ENCODE measurements around the gene CDKAL1.

Gene CDKAL1

DNA sequence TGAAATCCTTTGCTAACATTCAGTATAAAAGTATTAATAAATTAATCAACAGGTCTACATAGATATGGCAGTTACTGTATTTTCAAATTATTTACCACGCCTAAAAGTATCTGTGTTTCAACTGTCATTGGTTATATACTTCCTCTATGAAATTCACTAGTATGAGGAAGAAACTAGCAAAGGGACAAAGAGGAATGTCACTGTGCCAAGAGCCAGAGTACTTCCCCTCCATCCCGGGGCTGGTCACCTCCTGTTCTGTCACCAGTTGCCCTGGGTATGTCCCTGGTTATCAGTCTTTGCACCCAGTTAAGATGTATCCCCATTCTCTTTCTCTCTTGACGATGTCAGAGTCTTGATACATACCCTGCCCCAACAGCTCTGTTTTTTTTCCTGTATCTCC, 582.5 kb downstream of the CDKAL1 start:
- no peak for DNase-seq
- no CpG with 5 or more reads among the region's 3 CpGs for WGBS (ENCODE audit: extremely low coverage, insufficient coverage, low lambda C conversion rate)
- no peak overlapping the region for H3K56ac ChIP-seq (ENCODE audit: low read length)

DNA sequence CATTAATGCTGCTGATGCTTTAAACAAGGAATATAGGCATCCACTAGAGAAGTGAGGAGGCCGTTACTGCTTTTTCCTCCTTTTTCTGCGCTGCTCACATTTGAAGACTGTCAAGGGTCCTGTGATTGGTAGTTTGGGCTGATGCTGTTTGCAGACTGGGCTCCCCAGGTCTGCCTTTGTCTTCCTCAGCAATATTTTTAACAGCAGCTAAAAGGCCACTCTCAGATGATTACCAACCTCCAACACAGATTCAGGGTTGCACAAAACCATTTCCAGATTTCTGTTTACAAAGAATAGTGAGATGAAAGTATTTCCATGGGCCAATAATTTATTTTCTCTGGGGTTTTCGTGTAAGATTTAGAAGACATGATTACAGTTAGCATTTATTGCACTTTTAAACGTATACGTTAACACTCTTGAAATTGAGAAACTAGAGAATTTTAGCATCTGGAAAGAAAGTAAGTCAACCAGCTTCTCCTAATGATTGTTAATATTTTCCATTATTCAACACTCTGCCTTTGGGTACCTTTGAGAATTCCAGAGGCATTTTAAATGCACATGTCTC, 584.0 kb downstream of the CDKAL1 start:
- no peak overlapping the region for H4K5ac ChIP-seq (ENCODE audit: low read length)
- no peak overlapping the region for H3K9ac ChIP-seq (ENCODE audit: low read length)
- no peak overlapping the region for H2AK5ac ChIP-seq (ENCODE audit: low read length)
- no peaks in the 10 kb centered on the region for H3K79me2 ChIP-seq (ENCODE audit: control insufficient read depth, insufficient read depth, low read length)
- H3K4ac ChIP-seq (ENCODE audit: low read depth, low read length) = no peak overlapping the region
- no CpG with 5 or more reads among the region's 5 CpGs for WGBS (ENCODE audit: extremely low coverage, insufficient coverage, low lambda C conversion rate)
- DNase-seq = no peak
- no peak overlapping the region for H4K8ac ChIP-seq (ENCODE audit: low read depth, low read length)
- no peak overlapping the region for H3K56ac ChIP-seq (ENCODE audit: low read length)
- no peak overlapping the region for H3K23ac ChIP-seq (ENCODE audit: low read length)
- H3K4me2 ChIP-seq (ENCODE audit: low read length) = no peak overlapping the region
- no peaks in the 10 kb centered on the region for H3K79me1 ChIP-seq (ENCODE audit: low read length)
- H3K4me3 ChIP-seq (ENCODE audit: low read length) = no peak overlapping the region
- no peaks in the 10 kb centered on the region for H3K36me3 ChIP-seq (ENCODE audit: control insufficient read depth, insufficient read depth, low read length)
- no peak overlapping the region for H2BK15ac ChIP-seq (replicated peaks; ENCODE audit: low read depth)
- H3K4me1 ChIP-seq (ENCODE audit: control insufficient read depth, low read depth, low read length) = no peaks in the 10 kb centered on the region
- no peak overlapping the region for H3K27ac ChIP-seq (ENCODE audit: low read depth, low read length)
- no peak overlapping the region for H2BK120ac ChIP-seq (ENCODE audit: low read depth, low read length)
- H3K18ac ChIP-seq (ENCODE audit: low read length) = no peak overlapping the region
- no peaks in the 10 kb centered on the region for H3K27me3 ChIP-seq (ENCODE audit: insufficient read depth, low read length, poor library complexity)
- no peak overlapping the region for H2BK5ac ChIP-seq (ENCODE audit: low read length)

More for the DNA sequence above, 582.5 kb downstream of the CDKAL1 start:
- no peak overlapping the region for H4K5ac ChIP-seq (ENCODE audit: low read length)
- no peak overlapping the region for H2BK5ac ChIP-seq (ENCODE audit: low read length)
- no peak overlapping the region for H2BK15ac ChIP-seq (replicated peaks; ENCODE audit: low read depth)
- H3K79me2 ChIP-seq (ENCODE audit: control insufficient read depth, insufficient read depth, low read length) = no peaks in the 10 kb centered on the region
- H3K4ac ChIP-seq (ENCODE audit: low read depth, low read length) = no peak overlapping the region
- H3K4me1 ChIP-seq (ENCODE audit: control insufficient read depth, low read depth, low read length) = no peaks in the 10 kb centered on the region
- no peak overlapping the region for H4K8ac ChIP-seq (ENCODE audit: low read depth, low read length)
- H3K36me3 ChIP-seq (ENCODE audit: control insufficient read depth, insufficient read depth, low read length) = no peaks in the 10 kb centered on the region
- H3K79me1 ChIP-seq (ENCODE audit: low read length) = no peaks in the 10 kb centered on the region
- H3K23ac ChIP-seq (ENCODE audit: low read length) = no peak overlapping the region
- no peak overlapping the region for H3K18ac ChIP-seq (ENCODE audit: low read length)
- H2AK5ac ChIP-seq (ENCODE audit: low read length) = no peak overlapping the region
- H2BK120ac ChIP-seq (ENCODE audit: low read depth, low read length) = no peak overlapping the region
- H3K4me3 ChIP-seq (ENCODE audit: low read length) = no peak overlapping the region
- no peak overlapping the region for H3K27ac ChIP-seq (ENCODE audit: low read depth, low read length)
- no peak overlapping the region for H3K4me2 ChIP-seq (ENCODE audit: low read length)
- H3K27me3 ChIP-seq (ENCODE audit: insufficient read depth, low read length, poor library complexity) = no peaks in the 10 kb centered on the region
- H3K9ac ChIP-seq (ENCODE audit: low read length) = no peak overlapping the region

DNA sequence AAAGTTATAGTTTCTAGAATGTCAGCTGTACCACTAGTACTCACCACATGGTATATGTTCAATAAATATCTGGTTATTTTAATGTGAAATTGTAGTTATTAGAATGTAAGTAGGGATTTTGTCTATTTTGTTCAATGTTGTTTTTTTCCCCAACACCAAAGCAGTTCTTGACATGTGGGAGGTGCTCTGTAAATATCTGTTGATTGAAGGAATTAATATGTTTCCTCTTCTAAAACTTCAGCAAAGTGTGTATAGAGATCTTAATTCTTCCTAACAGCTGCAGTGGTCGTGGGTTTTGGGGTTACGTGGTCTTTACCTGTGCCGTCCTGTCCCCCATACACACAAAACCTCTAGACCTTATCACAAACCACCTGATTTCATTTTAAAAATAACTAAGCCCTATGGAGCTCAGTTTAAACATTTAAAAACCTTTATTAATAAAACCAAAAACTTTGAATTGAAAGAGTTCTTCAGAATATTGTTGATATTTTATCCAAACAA, 587.4 kb downstream of the CDKAL1 start:
- Histone ChIP-seq H3K56ac (ENCODE audit: low read length) (no peak overlapping the region), H3K79me2 (ENCODE audit: control insufficient read depth, insufficient read depth, low read length) (no peaks in the 10 kb centered on the region), H3K36me3 (ENCODE audit: control insufficient read depth, insufficient read depth, low read length) (no peaks in the 10 kb centered on the region), H4K8ac (ENCODE audit: low read depth, low read length) (no peak overlapping the region), H3K18ac (ENCODE audit: low read length) (no peak overlapping the region), H2AK5ac (ENCODE audit: low read length) (no peak overlapping the region), H3K9ac (ENCODE audit: low read length) (no peak overlapping the region), H4K5ac (ENCODE audit: low read length) (no peak overlapping the region), H2BK15ac (replicated peaks; ENCODE audit: low read depth) (no peak overlapping the region), H3K79me1 (ENCODE audit: low read length) (no peaks in the 10 kb centered on the region), H3K4me1 (ENCODE audit: control insufficient read depth, low read depth, low read length) (no peaks in the 10 kb centered on the region), H3K27ac (ENCODE audit: low read depth, low read length) (no peak overlapping the region), H2BK5ac (ENCODE audit: low read length) (no peak overlapping the region), H3K4me3 (ENCODE audit: low read length) (no peak overlapping the region), H3K27me3 (ENCODE audit: insufficient read depth, low read length, poor library complexity) (no peaks in the 10 kb centered on the region), H3K23ac (ENCODE audit: low read length) (no peak overlapping the region), H2BK120ac (ENCODE audit: low read depth, low read length) (no peak overlapping the region), H3K4ac (ENCODE audit: low read depth, low read length) (no peak overlapping the region), H3K4me2 (ENCODE audit: low read length) (no peak overlapping the region)
- no CpG with 5 or more reads among the region's 3 CpGs for WGBS (ENCODE audit: extremely low coverage, insufficient coverage, low lambda C conversion rate)
- DNase-seq = no peak

DNA sequence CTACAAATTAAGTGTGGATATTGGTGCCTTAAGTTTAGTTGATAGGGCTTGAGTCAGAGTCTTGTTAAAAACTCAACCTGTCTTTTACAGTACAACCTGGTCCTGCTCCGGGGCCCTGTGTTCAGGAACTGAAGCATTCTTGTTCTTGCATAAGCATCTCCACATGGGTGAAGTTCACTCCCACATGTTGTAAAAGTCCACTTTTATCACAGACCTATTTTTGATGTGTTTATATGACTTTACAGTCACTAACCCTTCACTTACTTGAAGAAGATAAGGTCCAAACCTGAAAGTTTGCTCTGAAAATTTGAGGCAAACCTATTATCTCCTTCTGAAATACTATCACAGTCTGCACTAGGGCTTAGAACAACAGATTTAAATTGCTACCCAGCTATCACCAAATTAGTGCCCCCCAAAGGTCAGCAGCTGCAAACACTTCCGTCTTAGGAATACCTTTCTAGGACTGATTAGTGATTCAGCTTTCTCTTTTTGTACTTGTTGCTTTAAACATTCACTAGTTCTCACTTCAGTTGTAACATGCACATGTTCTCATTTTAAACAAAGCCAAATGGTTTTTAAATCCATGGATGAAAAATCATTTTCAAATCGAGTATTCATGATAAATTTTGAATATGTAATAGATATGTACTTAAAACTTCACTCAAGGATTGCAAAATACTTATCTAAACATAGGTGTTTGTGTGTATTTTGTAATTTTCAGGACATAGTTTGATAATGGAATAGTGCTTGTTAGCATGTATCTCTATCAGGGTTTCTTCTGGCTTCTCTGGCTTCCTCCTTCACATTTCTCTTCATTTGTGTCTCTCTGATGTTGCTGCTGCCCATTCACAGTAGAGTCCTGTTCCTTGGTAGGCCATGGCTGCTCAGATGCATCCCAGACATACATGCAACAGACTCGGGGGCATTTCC, 589.5 kb downstream of the CDKAL1 start:
- H4K5ac ChIP-seq (ENCODE audit: low read length) = no peak overlapping the region
- no peak overlapping the region for H3K56ac ChIP-seq (ENCODE audit: low read length)
- H2BK5ac ChIP-seq (ENCODE audit: low read length) = no peak overlapping the region
- no peak overlapping the region for H3K4ac ChIP-seq (ENCODE audit: low read depth, low read length)
- no peak overlapping the region for H2BK15ac ChIP-seq (replicated peaks; ENCODE audit: low read depth)
- H3K27ac ChIP-seq (ENCODE audit: low read depth, low read length) = no peak overlapping the region
- no peak overlapping the region for H2BK120ac ChIP-seq (ENCODE audit: low read depth, low read length)
- peak; percentile 52 for DNase-seq
- H3K18ac ChIP-seq (ENCODE audit: low read length) = peak overlapping the region; percentile 14
- no peak overlapping the region for H3K9ac ChIP-seq (ENCODE audit: low read length)
- H3K23ac ChIP-seq (ENCODE audit: low read length) = no peak overlapping the region
- H3K4me3 ChIP-seq (ENCODE audit: low read length) = no peak overlapping the region
- H3K4me1 ChIP-seq (ENCODE audit: control insufficient read depth, low read depth, low read length) = no peaks in the 10 kb centered on the region
- WGBS (ENCODE audit: extremely low coverage, insufficient coverage, low lambda C conversion rate) = no CpG with 5 or more reads among the region's 4 CpGs
- H2AK5ac ChIP-seq (ENCODE audit: low read length) = no peak overlapping the region
- H3K79me2 ChIP-seq (ENCODE audit: control insufficient read depth, insufficient read depth, low read length) = no peaks in the 10 kb centered on the region
- no peaks in the 10 kb centered on the region for H3K79me1 ChIP-seq (ENCODE audit: low read length)
- H3K27me3 ChIP-seq (ENCODE audit: insufficient read depth, low read length, poor library complexity) = no peaks in the 10 kb centered on the region
- no peaks in the 10 kb centered on the region for H3K36me3 ChIP-seq (ENCODE audit: control insufficient read depth, insufficient read depth, low read length)
- H4K8ac ChIP-seq (ENCODE audit: low read depth, low read length) = no peak overlapping the region
- H3K4me2 ChIP-seq (ENCODE audit: low read length) = no peak overlapping the region

DNA sequence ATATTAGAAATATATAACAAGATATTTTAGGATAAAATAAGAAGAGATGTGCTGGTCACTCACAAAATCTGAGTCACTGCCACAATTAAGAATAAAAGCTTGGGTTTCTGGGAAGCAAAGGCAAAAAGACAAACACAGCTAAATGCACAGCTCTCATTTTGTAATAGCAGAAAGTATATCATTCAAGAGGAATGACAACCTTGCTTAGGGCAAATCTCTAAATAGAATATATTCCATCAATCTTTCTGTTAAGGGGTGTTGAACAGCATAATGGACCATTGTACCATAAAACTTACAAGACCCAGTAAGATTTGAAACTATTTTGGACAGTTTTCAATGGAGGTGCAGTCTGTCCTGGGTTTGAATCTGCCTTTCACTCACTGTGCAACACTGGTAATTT, 594.3 kb downstream of the CDKAL1 start:
- Histone ChIP-seq H3K18ac (ENCODE audit: low read length) (no peak overlapping the region), H2AK5ac (ENCODE audit: low read length) (no peak overlapping the region), H2BK15ac (replicated peaks; ENCODE audit: low read depth) (no peak overlapping the region)

More for the DNA sequence above, 594.3 kb downstream of the CDKAL1 start:
- no peaks in the 10 kb centered on the region for H3K36me3 ChIP-seq (ENCODE audit: control insufficient read depth, insufficient read depth, low read length)
- no peak overlapping the region for H3K27ac ChIP-seq (ENCODE audit: low read depth, low read length)
- no peak overlapping the region for H2BK5ac ChIP-seq (ENCODE audit: low read length)
- DNase-seq = no peak
- no peak overlapping the region for H2BK120ac ChIP-seq (ENCODE audit: low read depth, low read length)
- no peak overlapping the region for H3K9ac ChIP-seq (ENCODE audit: low read length)
- H4K8ac ChIP-seq (ENCODE audit: low read depth, low read length) = no peak overlapping the region
- H3K4me3 ChIP-seq (ENCODE audit: low read length) = no peak overlapping the region
- no peaks in the 10 kb centered on the region for H3K4me1 ChIP-seq (ENCODE audit: control insufficient read depth, low read depth, low read length)
- H3K23ac ChIP-seq (ENCODE audit: low read length) = no peak overlapping the region
- H3K79me2 ChIP-seq (ENCODE audit: control insufficient read depth, insufficient read depth, low read length) = no peaks in the 10 kb centered on the region
- no peaks in the 10 kb centered on the region for H3K27me3 ChIP-seq (ENCODE audit: insufficient read depth, low read length, poor library complexity)
- no peaks in the 10 kb centered on the region for H3K79me1 ChIP-seq (ENCODE audit: low read length)
- H4K5ac ChIP-seq (ENCODE audit: low read length) = no peak overlapping the region
- H3K56ac ChIP-seq (ENCODE audit: low read length) = no peak overlapping the region
- no peak overlapping the region for H3K4me2 ChIP-seq (ENCODE audit: low read length)
- no peak overlapping the region for H3K4ac ChIP-seq (ENCODE audit: low read depth, low read length)
